LHCN-M2 (cell line): ENCODE measurements around the gene MEGF6. TPM values are rescaled to one million over a fixed set of nuclear protein-coding genes. Genes with fewer than 3 reads are reported as not detected.

Source experiments
- DNase-seq: peaks from one replicate; pipeline ENCODE4 v3.0.0-alpha.2; 2012; ENCODE audit warnings: low read depth
- total RNA-seq: library from RNA; depleted of rRNA; stranded (reverse); fragments of >200 nt; gene quantifications from 2 replicates; pipeline ENCODE4 v1.2.3, GENCODE V29; 2014

The MEGF6 gene
- total RNA-seq, 1 experiment from 2014 or later, result 0.11 TPM

DNA sequence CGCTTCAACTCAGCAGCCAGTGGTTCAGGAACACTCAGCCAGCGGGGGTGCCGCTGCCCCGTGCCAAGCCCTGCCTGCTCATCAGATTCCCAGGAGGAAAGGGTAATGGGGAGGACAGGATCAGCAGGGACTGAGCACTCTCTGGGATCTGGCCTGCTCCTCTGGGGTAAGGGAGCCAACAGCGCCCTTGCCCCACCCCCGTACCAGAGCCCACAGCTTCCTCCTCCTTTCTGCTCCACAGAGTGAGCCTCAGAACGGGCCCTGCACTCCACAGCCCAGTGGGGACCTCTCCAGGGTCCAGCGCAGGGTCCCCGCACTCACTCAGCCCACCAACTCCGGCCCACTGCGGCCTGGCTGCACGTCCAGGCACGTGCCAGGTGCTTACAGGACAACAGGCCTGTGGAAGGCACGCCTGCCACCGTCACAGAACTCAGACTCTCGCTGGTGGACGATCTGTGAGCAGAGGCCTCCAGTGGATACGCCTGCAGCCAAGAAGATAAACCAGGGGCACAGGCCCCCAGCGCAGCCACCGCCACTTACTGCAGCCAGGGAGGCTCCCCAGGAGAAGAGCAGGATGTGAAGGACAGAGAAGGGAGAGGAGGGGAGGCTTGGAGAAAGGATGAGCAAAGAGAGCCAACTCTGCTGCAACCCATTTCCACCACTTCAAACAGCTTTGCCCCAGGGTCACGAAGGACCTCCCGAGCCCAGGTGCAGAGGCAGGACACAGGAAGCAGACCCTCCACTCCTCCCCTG, 2.1 kb downstream of the MEGF6 start:
- no peak for DNase-seq

DNA sequence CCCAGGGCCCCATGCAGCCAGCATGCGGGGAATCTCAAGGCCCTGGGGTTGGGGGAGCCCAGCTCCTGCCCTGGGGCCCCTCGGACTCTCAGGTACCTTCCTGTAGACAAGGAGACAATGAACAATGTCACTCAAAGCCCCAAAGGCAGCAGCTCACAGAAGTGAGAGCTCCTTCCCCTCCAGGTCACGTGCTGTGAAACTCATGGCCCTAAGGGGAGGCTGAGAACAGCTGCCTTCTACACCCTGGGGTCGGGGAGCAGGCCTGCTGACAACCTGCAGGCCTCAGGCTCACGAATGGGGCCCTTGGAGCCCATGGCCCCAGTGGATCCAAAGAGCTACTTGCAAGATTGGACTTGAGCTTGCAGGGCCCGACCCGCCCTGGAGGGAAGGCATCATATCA, 3.2 kb downstream of the MEGF6 start:
- no peak for DNase-seq

- no peak for DNase-seq
These were observed 3.6 kb downstream of the MEGF6 start for GRCh38 chr1:3607703-3608065.

- DNase-seq, result no peak
These were observed 4.3 kb downstream of the MEGF6 start for GRCh38 chr1:3606779-3607702.

DNA sequence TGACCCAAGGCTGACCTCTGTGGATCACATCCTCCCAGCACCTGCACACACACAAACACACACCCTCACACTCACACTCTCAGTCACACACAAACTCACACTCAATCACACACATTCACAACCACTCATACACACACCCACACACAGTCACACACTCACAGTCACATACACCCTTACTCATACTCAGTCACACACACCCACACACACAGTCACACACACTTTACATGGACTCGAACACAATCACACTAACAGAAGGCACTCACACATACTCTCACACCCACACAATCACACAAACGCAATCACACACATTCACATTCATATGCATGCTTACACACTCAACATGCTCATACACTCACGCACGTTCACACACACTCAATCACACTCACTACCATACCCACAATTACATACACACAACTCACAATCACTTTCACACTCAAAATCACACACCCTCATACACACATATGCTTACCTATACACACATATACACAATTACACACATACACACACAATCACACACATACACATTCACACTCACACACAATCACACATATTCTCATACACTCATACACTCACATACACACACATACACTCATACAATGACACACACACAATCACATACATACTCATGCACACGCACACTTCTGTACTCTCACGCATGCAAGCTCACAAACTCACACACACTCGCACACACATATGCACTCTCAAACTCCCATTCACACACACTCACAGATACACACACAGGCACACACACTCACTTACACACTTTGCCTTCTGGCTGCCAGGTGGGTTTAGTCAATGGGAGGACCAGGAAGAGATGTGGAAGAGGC, 6.1 kb downstream of the MEGF6 start:
- no peak for DNase-seq

DNA sequence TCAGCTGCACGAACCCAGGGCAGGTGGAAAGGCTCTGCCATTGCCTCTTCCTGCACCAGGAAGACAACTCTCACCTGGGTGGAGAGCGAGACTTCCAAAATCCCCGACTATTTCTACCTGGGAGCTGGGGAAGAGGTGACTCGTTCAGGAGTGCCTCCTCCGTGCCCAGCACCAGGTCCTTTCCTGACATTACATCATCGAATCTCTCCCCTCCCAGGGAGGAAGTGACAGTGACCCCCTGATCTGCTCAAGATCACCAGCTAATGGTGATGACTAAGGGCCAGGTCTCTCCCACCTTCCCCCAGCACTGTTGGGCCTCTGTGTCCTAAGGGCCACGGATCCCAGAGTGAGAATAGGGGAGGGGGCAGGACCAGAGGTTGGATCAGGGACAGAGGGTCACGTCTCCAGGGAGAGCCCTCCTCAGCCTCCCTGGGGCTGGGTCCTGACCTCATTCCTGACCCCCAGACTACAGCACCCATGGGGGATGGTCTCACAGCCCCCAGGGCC, 6.8 kb downstream of the MEGF6 start:
- no peak for DNase-seq

- DNase-seq, result no peak
These were observed 7.5 kb downstream of the MEGF6 start for GRCh38 chr1:3603571-3604467.

DNA sequence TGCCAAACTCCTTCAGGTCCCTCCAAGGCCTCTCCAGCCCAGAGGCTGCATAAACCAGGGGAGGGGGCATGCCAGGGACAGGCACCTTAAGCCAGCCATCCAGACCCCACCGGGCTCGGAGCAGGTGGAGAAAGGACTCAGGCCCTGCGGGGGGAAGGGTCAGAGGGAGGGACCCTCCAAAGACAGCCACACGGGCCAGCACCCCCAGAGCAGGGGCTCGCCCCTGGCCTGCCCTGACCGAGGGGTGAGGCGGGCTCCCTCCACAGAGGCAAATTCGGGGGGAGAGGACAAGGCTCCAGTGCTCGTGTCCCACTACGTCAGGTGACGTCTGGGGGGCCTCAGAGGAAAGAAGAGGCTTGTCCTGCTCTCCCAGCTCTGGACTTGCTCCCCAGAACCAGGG, 8.2 kb downstream of the MEGF6 start:
- no peak for DNase-seq

DNA sequence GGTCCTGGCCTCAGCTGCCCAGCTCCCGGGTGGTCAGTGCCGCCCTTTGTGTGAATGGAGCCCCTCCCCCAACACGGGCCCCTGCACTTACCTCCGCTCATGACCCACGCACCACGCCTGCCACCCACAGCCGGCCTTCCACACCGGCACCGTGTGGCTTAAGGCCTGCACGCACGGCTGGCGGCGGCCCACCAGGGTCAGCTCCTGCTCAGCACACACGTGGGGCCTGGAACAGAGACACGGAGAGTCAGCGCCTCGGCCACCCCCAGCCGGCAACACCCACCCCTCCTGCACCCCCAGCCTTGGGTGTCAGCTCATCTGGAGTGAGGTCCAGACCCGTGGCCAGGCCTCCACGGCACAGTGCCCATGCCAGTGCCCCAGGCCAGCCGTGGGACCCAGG, 8.9 kb downstream of the MEGF6 start:
- no peak for DNase-seq

DNA sequence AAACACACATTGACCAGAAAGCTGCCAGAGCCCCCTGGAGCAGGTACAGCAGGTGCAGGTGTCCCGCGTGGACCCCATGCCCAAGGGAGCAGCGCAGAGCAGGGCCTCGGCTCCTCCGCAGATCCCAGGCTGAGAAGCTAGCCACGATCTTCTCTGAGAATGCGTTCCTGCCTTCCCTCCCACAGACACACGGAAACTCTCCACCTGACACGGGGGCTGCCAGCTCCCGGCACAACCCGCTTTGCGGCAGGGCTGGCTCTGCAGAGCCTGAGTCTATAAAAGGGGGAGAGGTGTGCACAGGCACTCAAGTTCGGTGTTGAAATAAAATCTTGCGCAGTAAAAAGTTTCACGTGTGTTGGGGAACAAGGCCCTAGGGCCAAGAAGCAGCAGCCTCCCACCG, 9.6 kb downstream of the MEGF6 start:
- DNase-seq, result no peak

- no peak for DNase-seq
These were observed 11.0 kb downstream of the MEGF6 start for GRCh38 chr1:3600354-3600753.

DNA sequence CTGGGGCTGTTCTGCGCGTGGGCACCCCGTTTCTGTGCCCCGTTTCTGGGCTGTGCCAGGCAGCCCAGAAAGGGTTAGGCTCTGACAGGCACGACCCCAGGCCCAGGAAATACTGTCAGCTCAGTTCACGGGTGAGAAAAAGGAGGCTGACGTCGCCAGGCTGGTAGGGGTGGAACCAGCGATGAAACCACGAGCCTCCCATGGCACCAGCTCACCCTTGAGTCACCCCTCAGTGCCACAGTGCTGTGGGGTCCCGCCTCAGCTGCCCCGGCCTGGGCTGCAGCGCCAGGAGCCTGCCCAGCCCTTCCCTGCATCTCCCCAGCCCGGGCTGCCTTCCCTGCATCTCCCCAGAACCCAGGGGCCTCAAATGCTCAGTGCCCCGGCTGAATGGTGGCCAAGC, 11.5 kb downstream of the MEGF6 start:
- DNase-seq, result no peak

GRCh38 chr1:3599286-3599811, 12.0 kb downstream of the MEGF6 start:
- no peak for DNase-seq

GRCh38 chr1:3598522-3599285, 12.6 kb downstream of the MEGF6 start:
- DNase-seq, result no peak

- DNase-seq, result no peak
These were observed 13.2 kb downstream of the MEGF6 start for GRCh38 chr1:3598051-3598491.

GRCh38 chr1:3597599-3597964, 13.7 kb downstream of the MEGF6 start:
- no peak for DNase-seq

GRCh38 chr1:3596663-3597598, 14.4 kb downstream of the MEGF6 start:
- no peak for DNase-seq

GRCh38 chr1:3595949-3596348, 15.4 kb downstream of the MEGF6 start:
- no peak for DNase-seq
